Lung (tissue), 12 donors: ENCODE results near the gene ZNF892. TPM values are rescaled to one million over a fixed set of nuclear protein-coding genes. Genes with fewer than 3 reads are reported as not detected.

ENCODE experiments used
- ATAC-seq: fragments of 200-7000 bp; cut with Tn5 transposase; one replicate; pipeline ENCODE4 v1.9.1; 2020; ENCODE audit warnings: moderate number of reproducible peaks; ENCODE audit not compliant: insufficient read depth, low FRiP score
- DNase-seq, 3 donors: peaks; one replicate each; pipeline ENCODE4 v3.0.0-alpha.2; 2013 to 2017
- H3K27ac ChIP-seq, 2 donors: one replicate each; pipeline ENCODE4 v1.5.1; 2013; ENCODE audit warnings: mild to moderate bottlenecking in 2 of 2, moderate library complexity in 2 of 2, control low read depth in 1 of 2, inconsistent platforms in 1 of 2, low read depth in 1 of 2, low read length in 1 of 2
- H3K27me3 ChIP-seq, 3 donors: one replicate each; pipeline ENCODE4 v1.5.1; 2013; ENCODE audit warnings: low read length in 2 of 3; ENCODE audit not compliant: control insufficient read depth in 3 of 3, insufficient read depth in 3 of 3
- H3K36me3 ChIP-seq, 4 donors: one replicate each; pipeline ENCODE4 v1.5.1; 2013; ENCODE audit warnings: low read length in 4 of 4, mild to moderate bottlenecking in 1 of 4, moderate library complexity in 1 of 4; ENCODE audit not compliant: control insufficient read depth in 4 of 4, insufficient read depth in 4 of 4
- H3K4me1 ChIP-seq, 5 donors: one replicate each; pipeline ENCODE4 v1.5.1; 2013; ENCODE audit warnings: low read length in 5 of 5, mild to moderate bottlenecking in 2 of 5, moderate library complexity in 1 of 5; ENCODE audit not compliant: control insufficient read depth in 5 of 5, insufficient read depth in 5 of 5
- H3K4me3 ChIP-seq: one replicate; pipeline ENCODE4 v1.5.1; 2013; ENCODE audit warnings: mild to moderate bottlenecking, control low read depth, moderate library complexity
- H3K9ac ChIP-seq, 2 donors: one replicate each; pipeline ENCODE4 v1.5.1; 2013; ENCODE audit warnings: low read length in 2 of 2, control low read depth in 1 of 2; ENCODE audit not compliant: insufficient read depth in 1 of 2
- H3K9me3 ChIP-seq, 4 donors: one replicate each; pipeline ENCODE4 v1.5.1; 2013; ENCODE audit warnings: low read length in 3 of 4, mild to moderate bottlenecking in 1 of 4, moderate library complexity in 1 of 4; ENCODE audit not compliant: control insufficient read depth in 4 of 4, insufficient read depth in 3 of 4
- CTCF ChIP-seq: IDR thresholded peaks from 2 replicates; pipeline ENCODE4 v1.5.1; 2012; ENCODE audit warnings: mild to moderate bottlenecking; ENCODE audit errors: control extremely low read depth, extremely low read depth
- WGBS, 2 donors: extraction: QIAGEN DNeasy Blood & Tissue Kit; methylation state at CpG; one replicate each; pipeline ENCODE4 v1.1.7; 2013; 5-methylcytosine and 5-hydroxymethylcytosine counted together
- polyA plus RNA-seq, 2 donors: library from polyadenylated mRNA; stranded (reverse); fragments of 200-250 nt; gene quantifications; one replicate each; pipeline ENCODE4 v1.2.1, GENCODE V29; 2013
- total RNA-seq, 2 donors: library from RNA; depleted of rRNA in 1 of 2; stranded (reverse); fragments of >200 nt in 1 of 2; gene quantifications; one replicate each; pipeline ENCODE4 v1.2.1, GENCODE V29; 2014 to 2021
- donor health status: control.
- donor health status: control.
- donor health status: Bipolar disorder and iron deficiency.
- donor health status: healthy.
- donor health status: DM: yes; HTN: yes; CAD: no.

Gene ZNF892
- total and polyA plus RNA-seq, 4 donors: 0.24 to 7.0 (median 1.6) TPM

GRCh38 chr2:95179451-95179850 is 27.9 kb upstream of the ZNF892 start:
- TF ChIP-seq CTCF: no peak
- H3K4me1 ChIP-seq: no peaks in the 10 kb centered on the region
- no peak for ATAC-seq
- H3K4me3 ChIP-seq: no peak overlapping the region
- 82 to 88% methylated on average over 7 of the region's 7 CpGs for WGBS, 2 donors
- H3K36me3 ChIP-seq: peaks cover 24 to 38% (median 28%) of the 10 kb centered on the region in 4 donors
- no peak overlapping the region for H3K27ac ChIP-seq
- H3K9ac ChIP-seq: no peak overlapping the region
- no peaks in the 10 kb centered on the region for H3K27me3 ChIP-seq
- peaks cover 0 to 26% (median 0%) of the 10 kb centered on the region in 4 donors for H3K9me3 ChIP-seq
- no peak for DNase-seq

GRCh38 chr2:95181774-95182173 is 25.5 kb upstream of the ZNF892 start:
- Histone ChIP-seq H3K27ac (no peak overlapping the region), H3K9me3 (peaks cover 0 to 25% (median 0%) of the 10 kb centered on the region in 4 donors), H3K36me3 (peaks cover 24 to 38% (median 28%) of the 10 kb centered on the region in 4 donors), H3K9ac (no peak overlapping the region), H3K4me3 (no peak overlapping the region), H3K27me3 (no peaks in the 10 kb centered on the region), H3K4me1 (no peaks in the 10 kb centered on the region)
- 97 to 98% methylated on average over 18 of the region's 18 CpGs for WGBS, 2 donors
- ATAC-seq: no peak
- DNase-seq: no peak
- TF ChIP-seq CTCF: no peak

- 95 to 96% methylated on average over 3 of the region's 3 CpGs for WGBS, 2 donors
- Histone ChIP-seq H3K36me3 (peaks cover 20 to 24% (median 21%) of the 10 kb centered on the region in 4 donors), H3K4me3 (no peak overlapping the region), H3K9me3 (peaks cover 0 to 16% (median 0%) of the 10 kb centered on the region in 4 donors), H3K9ac (no peak overlapping the region), H3K4me1 (no peaks in the 10 kb centered on the region), H3K27me3 (no peaks in the 10 kb centered on the region), H3K27ac (no peak overlapping the region)
- DNase-seq (no peak), ATAC-seq (no peak)
- no peak for TF ChIP-seq CTCF
These were observed 22.1 kb upstream of the ZNF892 start for GRCh38 chr2:95185197-95185596.

- Histone ChIP-seq H3K27me3 (no peaks in the 10 kb centered on the region), H3K9me3 (peaks cover 0 to 12% (median 0%) of the 10 kb centered on the region in 4 donors), H3K9ac (no peak overlapping the region), H3K36me3 (peaks cover 13 to 19% (median 15%) of the 10 kb centered on the region in 4 donors), H3K4me3 (no peak overlapping the region), H3K4me1 (no peaks in the 10 kb centered on the region), H3K27ac (no peak overlapping the region)
- TF ChIP-seq CTCF: no peak
- DNase-seq (no peak), ATAC-seq (no peak)
- 69 to 84% methylated on average over 2 of the region's 2 CpGs for WGBS, 2 donors
These were observed 21.3 kb upstream of the ZNF892 start for GRCh38 chr2:95185973-95186372.
